Endothelial cell of umbilical vein (primary cell): Measurements from ENCODE around the gene AADACL2. TPM values are rescaled to one million over a fixed set of nuclear protein-coding genes. Genes with fewer than 3 reads are reported as not detected.

ENCODE experiments used
- BruUV-seq: library from RNA; stranded (reverse); fragments of 400-500 nt; replicated peaks from 2 replicates; lab custom pipeline; 2021; lab: Mats Ljungman, UMichigan
- CTCF ChIA-PET: fragments of 300-600, 350-600 bp; sonication (Branson Sonifier 250); formaldehyde crosslinking; loops from one replicate; lab custom pipeline; 2021; ENCODE audit warnings: antibody characterized with exemption, inconsistent platforms; lab: Charles Lee
- POLR2A ChIA-PET: fragments of 300-600, 350-600 bp; sonication (Branson Sonifier 250); formaldehyde crosslinking; loops from one replicate; lab custom pipeline; 2021; ENCODE audit warnings: antibody characterized with exemption, inconsistent platforms; lab: Charles Lee
- DNase-seq: peaks from one replicate; pipeline ENCODE4 v3.0.0-alpha.2; 2011; ENCODE audit warnings: low read depth, low spot score
- FAIRE-seq: peaks from 2 replicates; lab custom pipeline; 2011; peaks lifted over from hg19 to GRCh38; lab: Jason Lieb, UNC
- H2AFZ ChIP-seq: 2 replicates; pipeline ENCODE4 v1.6.0; 2012; ENCODE audit warnings: low read depth, low read length, control low read depth, inconsistent platforms
- H3K27ac ChIP-seq: 2 replicates; pipeline ENCODE4 v1.5.1; 2011; ENCODE audit warnings: low read depth, mild to moderate bottlenecking, control low read depth, low read length, moderate library complexity; ENCODE audit not compliant: insufficient read depth
- H3K27me3 ChIP-seq, 2 experiments: 2 replicates each; pipeline versions ENCODE4 v1.6.0 to v1.6.1; 2011; ENCODE audit warnings: low read length in 2 of 2, mixed read lengths in 1 of 2; ENCODE audit not compliant: control insufficient read depth in 2 of 2, insufficient read depth in 2 of 2
- H3K36me3 ChIP-seq, 2 experiments: 2 replicates in 1 of 2; 3 replicates in 1 of 2; pipeline ENCODE4 v1.5.1; 2011; ENCODE audit warnings: low read length in 2 of 2, mild to moderate bottlenecking in 1 of 2, moderate library complexity in 1 of 2; ENCODE audit not compliant: control insufficient read depth in 2 of 2, insufficient read depth in 2 of 2; ENCODE audit errors: extremely low read depth in 1 of 2
- H3K4me1 ChIP-seq: 3 replicates; pipeline ENCODE4 v1.5.1; 2011; ENCODE audit warnings: mild to moderate bottlenecking, low read length; ENCODE audit not compliant: control insufficient read depth, insufficient read depth; ENCODE audit errors: extremely low read depth
- H3K4me2 ChIP-seq: 2 replicates; pipeline ENCODE4 v1.6.1; 2011; ENCODE audit warnings: low read length, control low read depth, mixed read lengths; ENCODE audit not compliant: insufficient read depth
- H3K4me3 ChIP-seq, 3 experiments: fragments of 200-600 bp in 1 of 3; sonication (generic), shearing (Covaris generic) in 1 of 3; replicated peaks in 1 of 3; 2 replicates each; pipeline ENCODE4 v1.5.1; 2011 to 2016; ENCODE audit warnings: control low read depth in 3 of 3, low read length in 3 of 3, mild to moderate bottlenecking in 2 of 3, inconsistent platforms in 1 of 3, low read depth in 1 of 3, moderate library complexity in 1 of 3; ENCODE audit not compliant: insufficient read depth in 1 of 3
- H3K79me2 ChIP-seq: 2 replicates; pipeline ENCODE4 v1.6.0; 2012; ENCODE audit warnings: low read length, inconsistent platforms; ENCODE audit not compliant: control insufficient read depth, insufficient read depth
- H3K9ac ChIP-seq: replicated peaks from 2 replicates; pipeline ENCODE3; 2011; ENCODE audit warnings: low read length, control low read depth; ENCODE audit not compliant: insufficient read depth; ENCODE audit errors: extremely low read depth
- H3K9me1 ChIP-seq: replicated peaks from 3 replicates; pipeline ENCODE4 v1.6.0; 2011; ENCODE audit warnings: mild to moderate bottlenecking, low read length; ENCODE audit not compliant: control insufficient read depth, insufficient read depth; ENCODE audit errors: extremely low read depth
- H3K9me3 ChIP-seq: replicated peaks from 2 replicates; pipeline ENCODE4 v1.5.1; 2012; ENCODE audit warnings: low read length, inconsistent platforms; ENCODE audit not compliant: control insufficient read depth, insufficient read depth
- H4K20me1 ChIP-seq: replicated peaks from 2 replicates; pipeline ENCODE3; 2011; ENCODE audit warnings: mild to moderate bottlenecking, low read length; ENCODE audit not compliant: control insufficient read depth, insufficient read depth; ENCODE audit errors: extremely low read depth
- EZH2 ChIP-seq: IDR thresholded peaks from 2 replicates; pipeline ENCODE4 v1.6.1; 2012; ENCODE audit warnings: borderline replicate concordance, low read depth, mild to moderate bottlenecking, moderate library complexity, low read length, inconsistent platforms; ENCODE audit not compliant: severe bottlenecking
- FOS ChIP-seq: IDR thresholded peaks from 2 replicates; pipeline ENCODE4 v1.6.1; 2011; ENCODE audit warnings: mild to moderate bottlenecking, low read length, moderate library complexity, borderline replicate concordance; ENCODE audit not compliant: insufficient read depth
- GATA2 ChIP-seq: IDR thresholded peaks from 2 replicates; pipeline ENCODE4 v1.7.0; 2011; ENCODE audit warnings: low read depth, mild to moderate bottlenecking, moderate library complexity, mixed read lengths, low read length; ENCODE audit not compliant: insufficient read length, insufficient read depth
- JUN ChIP-seq: IDR thresholded peaks from 2 replicates; pipeline ENCODE4 v1.6.1; 2011; ENCODE audit warnings: borderline replicate concordance, low read depth; ENCODE audit not compliant: insufficient read length, insufficient read depth
- MYC ChIP-seq: IDR thresholded peaks from one replicate; pipeline ENCODE4 v1.6.1; 2011; ENCODE audit warnings: mild to moderate bottlenecking, low read depth, low read length
- POLR2A ChIP-seq: IDR thresholded peaks from 2 replicates; pipeline ENCODE4 v1.6.1; 2012; ENCODE audit warnings: low read depth, mild to moderate bottlenecking, control low read depth, low read length
- POLR2AphosphoS5 ChIP-seq: IDR thresholded peaks from 2 replicates; pipeline ENCODE4 v1.6.1; 2012; ENCODE audit warnings: low read depth, mild to moderate bottlenecking, control low read depth, low read length, moderate library complexity; ENCODE audit not compliant: insufficient read depth
- dilution Hi-C: fragments of 300-500 bp; cut with MboI; formaldehyde crosslinking; loops from one replicate; pipeline ENCODE4 v1.15.0; 2019; ENCODE audit warnings: low sequenced_read_pairs; ENCODE audit not compliant: extremely low pct_ligation_motif_present
- intact Hi-C: fragments of 100-400 bp; cut with micrococcal nuclease; formaldehyde crosslinking; loops from one replicate; pipeline ENCODE4 v1.10.0; 2022
- polyA plus RNA-seq, 4 experiments: library from polyadenylated mRNA; depleted of rRNA in 3 of 4; stranded (reverse) in 3 of 4; unstranded in 1 of 4; fragments of >200 nt; gene quantifications; 2 replicates each; pipeline versions ENCODE4 v1.2.1 to v1.2.3, GENCODE V29; 2011 to 2012; ENCODE audit warnings: missing spikeins in 1 of 4
- total RNA-seq: library from RNA; stranded (reverse); gene quantifications from 2 replicates; pipeline ENCODE4 v1.2.3, GENCODE V29; 2021
- TF ChIP-seq, protein P1 (sequence below), 2 donors: IDR thresholded peaks; 1 replicate in 1 of 2; 2 replicates in 1 of 2; pipeline ENCODE4 v1.5.1; 2011; ENCODE audit warnings: low read length in 2 of 2, mild to moderate bottlenecking in 2 of 2, moderate library complexity in 2 of 2, control low read depth in 1 of 2, inconsistent platforms in 1 of 2, low read depth in 1 of 2; ENCODE audit not compliant: insufficient read depth in 1 of 2; ENCODE audit errors: extremely low read depth in 1 of 2
- TF ChIP-seq, protein P2 (sequence below): IDR thresholded peaks from 2 replicates; pipeline ENCODE4 v1.6.1; 2011; ENCODE audit not compliant: insufficient read depth, insufficient read length

Gene AADACL2
- total and polyA plus RNA-seq, 2 donors (not counting 3 experiments of a cell fraction or from before 2014, with no cell fraction given), result not detected

DNA sequence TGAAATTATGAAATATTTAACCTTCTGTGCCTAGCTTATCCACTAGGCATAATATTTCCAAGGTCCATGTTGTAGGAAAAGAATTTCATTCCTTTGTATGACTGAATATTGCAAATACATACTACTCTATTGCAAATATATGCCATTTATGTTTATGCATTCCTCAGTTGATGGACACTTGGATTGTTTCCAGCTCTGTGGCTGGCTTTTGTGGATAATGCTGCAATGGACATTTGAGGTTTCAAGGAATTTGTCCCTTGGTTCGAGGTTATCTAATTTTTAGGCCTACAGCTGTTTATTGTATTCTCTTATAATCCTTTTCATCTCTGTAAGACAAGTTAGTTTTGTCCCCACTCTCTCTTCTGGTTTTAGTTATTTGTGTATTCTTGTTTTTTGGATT lies 7.7 kb upstream of the AADACL2 start:
- Histone ChIP-seq H3K4me3 (no peak overlapping the region), H3K27ac (no peak overlapping the region), H3K9me3 (no peaks in the 10 kb centered on the region), H2AFZ (no peak overlapping the region), H3K4me2 (no peak overlapping the region), H4K20me1 (no peaks in the 10 kb centered on the region), H3K4me1 (no peaks in the 10 kb centered on the region), H3K9me1 (no peaks in the 10 kb centered on the region), H3K36me3 (no peaks in the 10 kb centered on the region), H3K27me3 (no peaks in the 10 kb centered on the region), H3K79me2 (no peaks in the 10 kb centered on the region), H3K9ac (no peak overlapping the region)
- FAIRE-seq, result no peak
- TF ChIP-seq, protein P1, sequence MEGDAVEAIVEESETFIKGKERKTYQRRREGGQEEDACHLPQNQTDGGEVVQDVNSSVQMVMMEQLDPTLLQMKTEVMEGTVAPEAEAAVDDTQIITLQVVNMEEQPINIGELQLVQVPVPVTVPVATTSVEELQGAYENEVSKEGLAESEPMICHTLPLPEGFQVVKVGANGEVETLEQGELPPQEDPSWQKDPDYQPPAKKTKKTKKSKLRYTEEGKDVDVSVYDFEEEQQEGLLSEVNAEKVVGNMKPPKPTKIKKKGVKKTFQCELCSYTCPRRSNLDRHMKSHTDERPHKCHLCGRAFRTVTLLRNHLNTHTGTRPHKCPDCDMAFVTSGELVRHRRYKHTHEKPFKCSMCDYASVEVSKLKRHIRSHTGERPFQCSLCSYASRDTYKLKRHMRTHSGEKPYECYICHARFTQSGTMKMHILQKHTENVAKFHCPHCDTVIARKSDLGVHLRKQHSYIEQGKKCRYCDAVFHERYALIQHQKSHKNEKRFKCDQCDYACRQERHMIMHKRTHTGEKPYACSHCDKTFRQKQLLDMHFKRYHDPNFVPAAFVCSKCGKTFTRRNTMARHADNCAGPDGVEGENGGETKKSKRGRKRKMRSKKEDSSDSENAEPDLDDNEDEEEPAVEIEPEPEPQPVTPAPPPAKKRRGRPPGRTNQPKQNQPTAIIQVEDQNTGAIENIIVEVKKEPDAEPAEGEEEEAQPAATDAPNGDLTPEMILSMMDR (IDR thresholded peaks at IDR 0.05; ENCODE audit: extremely low read depth in 1 of 2, insufficient read depth in 1 of 2, low read depth in 1 of 2, low read length in 2 of 2), result no peak
- TF ChIP-seq POLR2AphosphoS5 (no peak), JUN (no peak), POLR2A (no peak)
- CTCF ChIA-PET, result no interaction called here
- no TSS peak for BruUV-seq
- POLR2A ChIA-PET, result no interaction called here
- dilution Hi-C loops, result no loop called here
- intact Hi-C loops, result no loop called here
- DNase-seq, result no peak

DNA sequence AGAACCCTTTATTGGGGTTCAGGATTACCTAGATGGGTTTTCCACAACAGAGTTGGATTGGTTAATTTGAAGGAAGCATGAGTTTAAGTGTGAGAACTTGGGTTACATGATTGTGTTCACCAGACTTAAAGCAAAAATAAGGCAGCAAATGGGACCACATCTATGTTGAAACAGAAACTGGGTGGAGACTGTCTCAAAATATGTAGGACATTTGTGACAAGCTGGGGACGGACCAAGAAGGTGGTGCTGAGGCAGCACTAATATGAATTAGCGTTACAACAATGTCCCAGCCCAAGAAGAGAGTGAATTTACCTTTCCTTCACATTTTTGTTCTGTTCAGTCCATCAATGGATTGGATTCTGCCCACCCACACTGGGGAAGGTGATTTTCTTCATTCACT lies 866 bp upstream of the AADACL2 start:
- no peak for DNase-seq
- no peak overlapping the region for H3K4me3 ChIP-seq
- no peaks in the 10 kb centered on the region for H3K4me1 ChIP-seq
- BruUV-seq, result no TSS peak
- no peaks in the 10 kb centered on the region for H3K36me3 ChIP-seq
- dilution Hi-C loops, result no loop called here
- no peaks in the 10 kb centered on the region for H4K20me1 ChIP-seq
- no peaks in the 10 kb centered on the region for H3K9me3 ChIP-seq
- TF ChIP-seq, protein P2, sequence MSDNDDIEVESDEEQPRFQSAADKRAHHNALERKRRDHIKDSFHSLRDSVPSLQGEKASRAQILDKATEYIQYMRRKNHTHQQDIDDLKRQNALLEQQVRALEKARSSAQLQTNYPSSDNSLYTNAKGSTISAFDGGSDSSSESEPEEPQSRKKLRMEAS, result no peak
- no peak for TF ChIP-seq POLR2AphosphoS5
- no peak for TF ChIP-seq EZH2
- no peak for TF ChIP-seq GATA2
- TF ChIP-seq FOS, result no peak
- TF ChIP-seq, protein P1 (IDR thresholded peaks at IDR 0.05; ENCODE audit: extremely low read depth in 1 of 2, insufficient read depth in 1 of 2, low read depth in 1 of 2, low read length in 2 of 2), result no peak
- TF ChIP-seq POLR2A, result no peak
- no peak for TF ChIP-seq JUN
- TF ChIP-seq MYC, result no peak
- H3K9me1 ChIP-seq, result no peaks in the 10 kb centered on the region
- H2AFZ ChIP-seq, result no peak overlapping the region
- POLR2A ChIA-PET, result no interaction called here
- intact Hi-C loops, result no loop called here
- CTCF ChIA-PET, result no interaction called here
- no peak for FAIRE-seq
- H3K9ac ChIP-seq, result no peak overlapping the region
- H3K79me2 ChIP-seq, result no peaks in the 10 kb centered on the region
- H3K27me3 ChIP-seq, result no peaks in the 10 kb centered on the region
- no peak overlapping the region for H3K4me2 ChIP-seq
- H3K27ac ChIP-seq, result no peak overlapping the region
